ENCODE measurements around the gene SIM2. TPM values are rescaled to one million over a fixed set of nuclear protein-coding genes. Genes with fewer than 3 reads are reported as not detected.

SIM2 gene
- total RNA-seq, 4 donors from 2014 or later, result 1.00 to 9.3 (median 4.1) TPM

GRCh38 chr21:36695283-36695634, 3.7 kb upstream of the SIM2 start:
- TF ChIP-seq CTCF (IDR thresholded peaks at IDR 0.05 in 4 of 5, conservative IDR thresholded peaks at IDR 0.05 in 1 of 5) (no peak), POLR2A (IDR thresholded peaks at IDR 0.05) (no peak)
- Histone ChIP-seq H3K9me3 (no peaks in the 10 kb centered on the region), H3K4me3 (no peak overlapping the region), H3K4me1 (peaks cover 11 to 16% of the 10 kb centered on the region in 2 donors), H3K36me3 (no peaks in the 10 kb centered on the region), H3K27me3 (peaks cover 37 to 93% (median 86%) of the 10 kb centered on the region in 3 donors), H3K27ac (no peak overlapping the region)
- in situ Hi-C loops (cut with MboI; ENCODE audit: low sequenced_read_pairs in 4 of 4) (no loop called here), intact Hi-C loops (cut with DNase I; ENCODE audit: low total_unique reads) (no loop called here)
- ATAC-seq (no peak), DNase-seq (no peak)

GRCh38 chr21:36695671-36696389, 3.1 kb upstream of the SIM2 start:
- no peak overlapping the region for H3K4me3 ChIP-seq
- H3K27me3 ChIP-seq, result peaks cover 41 to 96% (median 92%) of the 10 kb centered on the region in 3 donors
- ATAC-seq (no peak), DNase-seq (no peak)
- H3K4me1 ChIP-seq, result peaks cover 16 to 22% of the 10 kb centered on the region in 2 donors
- intact Hi-C loops (cut with DNase I; ENCODE audit: low total_unique reads), result no loop called here
- TF ChIP-seq CTCF (IDR thresholded peaks at IDR 0.05 in 4 of 5, conservative IDR thresholded peaks at IDR 0.05 in 1 of 5) (no peak), POLR2A (IDR thresholded peaks at IDR 0.05) (no peak)
- no peak overlapping the region for H3K27ac ChIP-seq
- H3K9me3 ChIP-seq, result no peaks in the 10 kb centered on the region
- in situ Hi-C loops (cut with MboI; ENCODE audit: low sequenced_read_pairs in 4 of 4), result no loop called here
- H3K36me3 ChIP-seq, result no peaks in the 10 kb centered on the region

DNA sequence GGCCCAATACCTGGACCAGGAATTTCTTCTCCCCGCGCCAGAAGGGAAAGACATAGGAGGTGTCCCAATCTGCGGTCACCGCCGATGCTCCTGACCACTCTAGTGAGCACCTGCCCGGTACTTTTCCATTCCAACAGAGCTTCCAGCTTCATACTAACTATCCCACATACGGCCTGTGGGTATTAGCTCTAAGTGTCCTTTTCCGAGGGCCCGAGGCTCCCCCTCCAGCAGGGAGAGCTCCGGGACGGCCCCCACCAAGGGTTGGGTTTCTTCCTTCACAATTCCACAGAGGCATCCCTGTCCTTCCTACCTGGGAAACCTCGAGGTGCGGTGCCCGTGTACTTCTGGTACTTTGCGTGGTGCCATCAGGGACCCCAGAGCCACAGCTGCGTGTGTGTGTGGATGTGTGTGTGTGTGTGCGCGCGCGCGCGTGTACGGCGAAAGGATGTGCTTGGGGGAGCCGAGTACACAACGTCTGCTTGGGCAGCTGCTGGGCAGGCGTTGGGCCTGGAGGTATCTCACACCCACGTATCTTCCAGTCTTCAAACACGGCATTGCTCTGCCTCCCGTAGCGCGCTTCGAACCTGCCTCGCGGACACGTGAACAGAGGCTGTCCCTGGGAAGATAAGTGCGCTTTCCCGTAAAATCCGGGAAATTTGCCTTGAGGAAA, 2.4 kb upstream of the SIM2 start:
- Histone ChIP-seq H3K27ac (no peak overlapping the region), H3K36me3 (no peaks in the 10 kb centered on the region), H3K4me1 (peaks cover 17 to 28% of the 10 kb centered on the region in 2 donors), H3K4me3 (no peak overlapping the region), H3K27me3 (peaks cover 44 to 99% (median 96%) of the 10 kb centered on the region in 3 donors), H3K9me3 (no peaks in the 10 kb centered on the region)
- intact Hi-C loops (cut with DNase I; ENCODE audit: low total_unique reads), result no loop called here
- TF ChIP-seq CTCF (IDR thresholded peaks at IDR 0.05 in 4 of 5, conservative IDR thresholded peaks at IDR 0.05 in 1 of 5) (no peak), POLR2A (IDR thresholded peaks at IDR 0.05) (no peak)
- ATAC-seq (no peak), DNase-seq (no peak)
- in situ Hi-C loops (cut with MboI; ENCODE audit: low sequenced_read_pairs in 4 of 4), result no loop called here

GRCh38 chr21:36697060-36697850, 1.7 kb upstream of the SIM2 start:
- Histone ChIP-seq H3K36me3 (no peaks in the 10 kb centered on the region), H3K27ac (peak overlapping the region in 1 of 4 donors; percentile 82), H3K4me1 (peaks cover 17 to 29% of the 10 kb centered on the region in 2 donors), H3K27me3 (peaks cover 44 to 100% (median 96%) of the 10 kb centered on the region in 3 donors), H3K9me3 (no peaks in the 10 kb centered on the region), H3K4me3 (peak overlapping the region in 1 of 4 donors; percentile 65)
- intact Hi-C loops (cut with DNase I; ENCODE audit: low total_unique reads) (no loop called here), in situ Hi-C loops (cut with MboI; ENCODE audit: low sequenced_read_pairs in 4 of 4) (no loop called here)
- DNase-seq (no peak), ATAC-seq (no peak)
- TF ChIP-seq CTCF (IDR thresholded peaks at IDR 0.05 in 4 of 5, conservative IDR thresholded peaks at IDR 0.05 in 1 of 5) (no peak), POLR2A (IDR thresholded peaks at IDR 0.05) (no peak)
